ENCODE results near the gene DUSP9.
"Not testable (repeated sequence)": the region's sequence is repeated elsewhere in the genome, so short reads cannot be mapped to it uniquely, and the experiment has no call there.

Gene DUSP9

GRCh38 chrX:153697924-153698865 lies 51.2 kb downstream of the DUSP9 start:
- no peak for TF ChIP-seq CTCF (conservative IDR thresholded peaks at IDR 0.05)
- H3K27ac ChIP-seq: no peak overlapping the region

GRCh38 chrX:153699210-153699783 lies 52.3 kb downstream of the DUSP9 start:
- not testable (repeated sequence) for H3K27ac ChIP-seq

GRCh38 chrX:153699784-153700371 lies 52.9 kb downstream of the DUSP9 start:
- H3K27ac ChIP-seq: not testable (repeated sequence)

- H3K27ac ChIP-seq: no peak overlapping the region
- TF ChIP-seq CTCF (conservative IDR thresholded peaks at IDR 0.05): no peak
Observed at GRCh38 chrX:153700376-153700945, 53.5 kb downstream of the DUSP9 start.

Data from VCaP (cell line).